GM12878 (cell line): ENCODE measurements around the gene DNAJB11.

Experiments used
- CTCF ChIP-seq, 3 experiments: IDR thresholded peaks in 2 of 3; conservative IDR thresholded peaks in 1 of 3; 2 replicates each; pipeline ENCODE4 v1.5.1; 2011; ENCODE audit warnings: low read depth in 3 of 3, low read length in 3 of 3, mild to moderate bottlenecking in 3 of 3, control low read depth in 2 of 3, moderate library complexity in 2 of 3, inconsistent platforms in 1 of 3, mixed read lengths in 1 of 3; ENCODE audit not compliant: control insufficient read depth in 2 of 3, insufficient read depth in 1 of 3; ENCODE audit errors: extremely low read depth in 1 of 3
- EZH2 ChIP-seq: IDR thresholded peaks from 2 replicates; pipeline ENCODE4 v1.6.1; 2012; ENCODE audit warnings: low read depth, mild to moderate bottlenecking, control low read depth, inconsistent platforms, low read length, borderline replicate concordance; ENCODE audit not compliant: control insufficient read depth
- KDM1A ChIP-seq: fragments of 200-600 bp; sonication (generic); IDR thresholded peaks from 2 replicates; pipeline ENCODE4 v1.6.1; 2016; ENCODE audit warnings: borderline replicate concordance
- PBX3 ChIP-seq: IDR thresholded peaks from 2 replicates; pipeline ENCODE4 v1.6.1; 2011; ENCODE audit warnings: mild to moderate bottlenecking, low read depth, low read length, moderate library complexity; ENCODE audit not compliant: insufficient replicate concordance
- POLR2A ChIP-seq: IDR thresholded peaks from 2 replicates; pipeline ENCODE4 v1.6.1; 2011; ENCODE audit warnings: low read depth, mild to moderate bottlenecking, low read length
- RELB ChIP-seq: fragments of 450-650 bp; IDR thresholded peaks from 2 replicates; pipeline ENCODE4 v1.6.1; 2017; ENCODE audit warnings: low read depth, mild to moderate bottlenecking, moderate library complexity
- SIN3A ChIP-seq: IDR thresholded peaks from 2 replicates; pipeline ENCODE4 v1.6.1; 2012; ENCODE audit warnings: low read depth, low read length, improper control_type of control experiment
- SRF ChIP-seq, 2 experiments: IDR thresholded peaks; 2 replicates each; pipeline ENCODE4 v1.6.1; 2011; ENCODE audit warnings: low read depth in 2 of 2, low read length in 2 of 2, mild to moderate bottlenecking in 1 of 2, moderate library complexity in 1 of 2
- TARDBP ChIP-seq: IDR thresholded peaks from 2 replicates; pipeline ENCODE4 v1.6.1; 2016; ENCODE audit warnings: borderline replicate concordance
- ZSCAN29 ChIP-seq: fragments of 450-650 bp; IDR thresholded peaks from 2 replicates; pipeline ENCODE4 v1.6.1; 2017; ENCODE audit warnings: mild to moderate bottlenecking, moderate library complexity

- TF ChIP-seq ZSCAN29 (no peak), RELB (no peak), EZH2 (no peak), TARDBP (no peak), SIN3A (no peak), KDM1A (no peak), CTCF (IDR thresholded peaks at IDR 0.05 in 2 of 3, conservative IDR thresholded peaks at IDR 0.05 in 1 of 3; ENCODE audit: control insufficient read depth in 2 of 3, extremely low read depth in 1 of 3, insufficient read depth in 1 of 3, low read depth in 3 of 3, low read length in 3 of 3) (no peak), POLR2A (no peak), SRF (IDR thresholded peaks at IDR 0.05; ENCODE audit: low read depth in 2 of 2, low read length in 2 of 2) (no peak), PBX3 (no peak)
Observed at GRCh38 chr3:186605078-186605477, 34.6 kb downstream of the DNAJB11 start.
